Measurements from ENCODE around the gene DENND1A.

DNA sequence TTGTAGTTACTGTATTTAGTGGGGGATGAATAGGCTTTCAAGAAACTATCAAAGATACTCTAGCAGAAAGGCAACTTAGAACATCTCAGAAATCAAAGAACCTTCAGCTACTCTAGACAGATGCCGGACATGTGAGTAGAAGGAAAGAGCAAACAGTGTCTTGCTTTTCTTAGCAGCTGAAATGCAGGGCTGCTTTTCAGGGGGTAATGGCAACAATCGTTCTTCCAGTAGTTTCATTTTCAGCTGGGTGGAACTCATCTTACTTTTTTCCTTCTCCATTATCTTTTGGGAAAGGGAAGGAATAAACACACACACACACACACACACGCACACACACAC, 292.4 kb downstream of the DENND1A start:
- TF ChIP-seq GATA2 (IDR thresholded peaks at IDR 0.05; ENCODE audit: low read depth, low read length) = no peak
- TF ChIP-seq GATA3 (IDR thresholded peaks at IDR 0.05; ENCODE audit: low read depth, low read length) = no peak

Measured in SH-SY5Y (cell line).